Lower leg skin (tissue), 3 donors: ENCODE measurements around the gene NHERF2.

ENCODE experiments used
- POLR2A ChIP-seq, 2 donors: fragments of 450-650 bp; IDR thresholded peaks; one replicate each; pipeline ENCODE4 v1.6.1; 2016 to 2017; ENCODE audit warnings: antibody characterized with exemption in 2 of 2, mild to moderate bottlenecking in 1 of 2, moderate library complexity in 1 of 2
- TF ChIP-seq, protein P1 (sequence below), 3 donors: fragments of 450-650 bp; IDR thresholded peaks; one replicate each; pipeline ENCODE4 v1.5.1; 2016; ENCODE audit warnings: antibody characterized with exemption in 3 of 3, mild to moderate bottlenecking in 3 of 3, moderate library complexity in 2 of 3

DNA sequence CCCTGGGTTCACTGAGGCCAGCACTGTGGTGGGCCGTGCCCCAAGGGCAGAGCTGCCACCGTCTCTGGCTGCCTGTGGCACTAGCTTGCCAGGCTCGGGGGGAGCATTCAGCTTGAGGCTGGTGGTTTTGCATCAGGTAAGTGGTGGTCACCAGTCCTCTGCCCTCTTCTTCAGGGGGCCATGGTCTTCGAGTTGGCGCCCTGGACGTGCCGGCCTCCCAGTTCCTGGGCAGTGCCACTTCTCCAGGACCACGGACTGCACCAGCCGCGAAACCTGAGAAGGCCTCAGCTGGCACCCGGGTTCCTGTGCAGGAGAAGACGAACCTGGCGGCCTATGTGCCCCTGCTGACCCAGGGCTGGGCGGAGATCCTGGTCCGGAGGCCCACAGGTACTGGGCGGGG is 53.3 kb downstream of the NHERF2 start:
- TF ChIP-seq POLR2A (IDR thresholded peaks at IDR 0.05) = no peak
- TF ChIP-seq, protein P1, sequence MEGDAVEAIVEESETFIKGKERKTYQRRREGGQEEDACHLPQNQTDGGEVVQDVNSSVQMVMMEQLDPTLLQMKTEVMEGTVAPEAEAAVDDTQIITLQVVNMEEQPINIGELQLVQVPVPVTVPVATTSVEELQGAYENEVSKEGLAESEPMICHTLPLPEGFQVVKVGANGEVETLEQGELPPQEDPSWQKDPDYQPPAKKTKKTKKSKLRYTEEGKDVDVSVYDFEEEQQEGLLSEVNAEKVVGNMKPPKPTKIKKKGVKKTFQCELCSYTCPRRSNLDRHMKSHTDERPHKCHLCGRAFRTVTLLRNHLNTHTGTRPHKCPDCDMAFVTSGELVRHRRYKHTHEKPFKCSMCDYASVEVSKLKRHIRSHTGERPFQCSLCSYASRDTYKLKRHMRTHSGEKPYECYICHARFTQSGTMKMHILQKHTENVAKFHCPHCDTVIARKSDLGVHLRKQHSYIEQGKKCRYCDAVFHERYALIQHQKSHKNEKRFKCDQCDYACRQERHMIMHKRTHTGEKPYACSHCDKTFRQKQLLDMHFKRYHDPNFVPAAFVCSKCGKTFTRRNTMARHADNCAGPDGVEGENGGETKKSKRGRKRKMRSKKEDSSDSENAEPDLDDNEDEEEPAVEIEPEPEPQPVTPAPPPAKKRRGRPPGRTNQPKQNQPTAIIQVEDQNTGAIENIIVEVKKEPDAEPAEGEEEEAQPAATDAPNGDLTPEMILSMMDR (IDR thresholded peaks at IDR 0.05) = no peak
